ENCODE data around the gene FOXN4. TPM values are rescaled to one million over a fixed set of nuclear protein-coding genes. Genes with fewer than 3 reads are reported as not detected.

FOXN4 gene
- total and polyA plus RNA-seq, 2 of the 13 experiments (the other 11 are each of a cell fraction or from before 2014, with no cell fraction given) = 0.11 TPM; not detected in 1

- no peak for FAIRE-seq
- H3K79me2 ChIP-seq (ENCODE audit: insufficient read depth, low read length) = no peaks in the 10 kb centered on the region
- H3K4me2 ChIP-seq (ENCODE audit: low read depth, low read length) = no peak overlapping the region
- DNase-seq (ENCODE audit: low spot score) = no peak
- intact Hi-C loops (cut with micrococcal nuclease; ENCODE audit: unreplicated experiment) (no loop called here), in situ Hi-C loops (cut with HindIII; ENCODE audit: extremely low pct_ligation_motif_present, low pct_unique_long_range_greater_than_20kb) (loop anchor here (5.0 kb wide), 1 partner anchor 125 kb away; no protein-coding TSS in a partner anchor)
- H3K27me3 ChIP-seq (ENCODE audit: control insufficient read depth in 1 of 2, insufficient read depth in 2 of 2, low read length in 2 of 2) = no peaks in the 10 kb centered on the region
- CTCF ChIA-PET (ENCODE audit: low intra/inter-chr PET ratio, low total read pairs) = no interaction called here
- ATAC-seq = no peak
- no peak overlapping the region for H2AFZ ChIP-seq (ENCODE audit: low read length)
- peaks cover 2 to 11% of the 10 kb centered on the region in 2 experiments; a peak in 4 of 5 replicates for H3K36me3 ChIP-seq (replicated peaks in 1 of 2; ENCODE audit: control insufficient read depth in 1 of 2, insufficient read depth in 2 of 2, low read length in 2 of 2)
- H4K20me1 ChIP-seq (ENCODE audit: insufficient read depth, low read length) = no peaks in the 10 kb centered on the region
- H3K9ac ChIP-seq (ENCODE audit: insufficient read depth, low read depth, low read length) = no peak overlapping the region
- WGBS (ENCODE audit: low lambda C conversion rate) = 89% methylated on average over 2 of the region's 2 CpGs
- H3K4me1 ChIP-seq (ENCODE audit: insufficient read depth, low read length) = no peaks in the 10 kb centered on the region
- H3K27ac ChIP-seq (ENCODE audit: extremely low read length, insufficient read depth, low read length) = no peak overlapping the region
- H3K9me3 ChIP-seq (ENCODE audit: low read length) = no peaks in the 10 kb centered on the region
- no TSS peak for BruUV-seq (replicated peaks)
- TF ChIP-seq ZMYM4 (CRISPR knock-in tag; IDR thresholded peaks at IDR 0.05) (no peak), PATZ1 (CRISPR knock-in tag; IDR thresholded peaks at IDR 0.05) (no peak), U2AF1 (optimal IDR thresholded peaks at IDR 0.05; ENCODE audit: low read depth, low read length) (no peak), NONO (IDR thresholded peaks at IDR 0.05) (no peak), NONO (CRISPR knock-in tag; conservative IDR thresholded peaks at IDR 0.05) (no peak), ZNF329 (CRISPR knock-in tag; IDR thresholded peaks at IDR 0.05; ENCODE audit: low read depth) (no peak), SP2 (CRISPR knock-in tag; IDR thresholded peaks at IDR 0.05) (no peak), MED1 (CRISPR knock-in tag; IDR thresholded peaks at IDR 0.05) (no peak), KDM5B (CRISPR knock-in tag; IDR thresholded peaks at IDR 0.05; ENCODE audit: borderline replicate concordance) (no peak), ZNF720 (CRISPR knock-in tag; IDR thresholded peaks at IDR 0.05) (no peak), ZNF234 (CRISPR knock-in tag; conservative IDR thresholded peaks at IDR 0.05) (no peak), ZNF567 (CRISPR knock-in tag; IDR thresholded peaks at IDR 0.05; ENCODE audit: borderline replicate concordance) (no peak), ZSCAN29 (CRISPR knock-in tag; conservative IDR thresholded peaks at IDR 0.05) (no peak), BATF2 (CRISPR knock-in tag; IDR thresholded peaks at IDR 0.05) (no peak), MED8 (CRISPR knock-in tag; IDR thresholded peaks at IDR 0.05; ENCODE audit: insufficient replicate concordance) (no peak), RXRA (CRISPR knock-in tag; IDR thresholded peaks at IDR 0.05) (no peak), JARID2 (CRISPR knock-in tag; IDR thresholded peaks at IDR 0.05; ENCODE audit: insufficient replicate concordance) (no peak), ZNF232 (CRISPR knock-in tag; IDR thresholded peaks at IDR 0.05; ENCODE audit: borderline replicate concordance) (no peak), ZBTB43 (CRISPR knock-in tag; conservative IDR thresholded peaks at IDR 0.05) (no peak)
- POLR2A ChIA-PET = no interaction called here
- H3K4me3 ChIP-seq (replicated peaks in 1 of 3; ENCODE audit: insufficient read depth in 1 of 3, low read depth in 2 of 3, low read length in 3 of 3) = no peak overlapping the region
Observed at GRCh38 chr12:109261939-109262338, 47.1 kb downstream of the FOXN4 start.
